GM12878 (cell line): ENCODE measurements around the gene EID1. TPM values are rescaled to one million over a fixed set of nuclear protein-coding genes. Genes with fewer than 3 reads are reported as not detected.

Source experiments
- ATAC-seq: fragments of 200-7000 bp; cut with Tn5 transposase; 3 replicates; pipeline ENCODE4 v1.9.1; 2020; ENCODE audit warnings: mild to moderate bottlenecking, moderate library complexity
- BruUV-seq: library from RNA; stranded (reverse); fragments of 400-500 nt; replicated peaks from 2 replicates; lab custom pipeline; 2021; lab: Mats Ljungman, UMichigan
- CTCF ChIA-PET: fragments of 300-600 bp; sonication (Branson Sonifier 250); formaldehyde crosslinking; extraction: SDS; loops from one replicate; lab custom pipeline; 2021; ENCODE audit warnings: inconsistent platforms; lab: Yijun Ruan, JAX
- POLR2A ChIA-PET: fragments of 350-600 bp; formaldehyde crosslinking; extraction: SDS; loops from one replicate; lab custom pipeline; 2021; ENCODE audit warnings: inconsistent platforms; lab: Charles Lee
- RAD21 ChIA-PET: fragments of 300-600 bp; sonication (Branson Sonifier 250); formaldehyde crosslinking; loops from one replicate; lab custom pipeline; 2023; ENCODE audit warnings: antibody characterized with exemption; ENCODE audit not compliant: unreplicated experiment; lab: Charles Lee
- SMC1A ChIA-PET: fragments of 300-600 bp; sonication (Branson Sonifier 250); formaldehyde crosslinking; loops from one replicate; lab custom pipeline; 2023; ENCODE audit not compliant: unreplicated experiment, uncharacterized antibody; lab: Charles Lee
- DNase-seq: peaks from one replicate; pipeline ENCODE4 v3.0.0-alpha.2; 2011; ENCODE audit warnings: low read depth, low spot score
- FAIRE-seq: peaks from 3 replicates; lab custom pipeline; 2011; peaks lifted over from hg19 to GRCh38; lab: Jason Lieb, UNC
- H2AFZ ChIP-seq: 2 replicates; pipeline ENCODE4 v1.6.0; 2011; ENCODE audit warnings: low read depth, low read length, control low read depth; ENCODE audit not compliant: control insufficient read depth
- H3K27ac ChIP-seq: 2 replicates; pipeline ENCODE4 v1.5.1; 2011; ENCODE audit warnings: control low read depth; ENCODE audit not compliant: control insufficient read depth, insufficient read depth
- H3K27me3 ChIP-seq, 2 experiments: replicated peaks in 1 of 2; 2 replicates each; pipeline versions ENCODE4 v1.6.0 to v1.6.1; 2011; ENCODE audit warnings: low read length in 1 of 2; ENCODE audit not compliant: control insufficient read depth in 2 of 2, insufficient read depth in 2 of 2
- H3K36me3 ChIP-seq, 2 experiments: 2 replicates each; pipeline ENCODE4 v1.5.1; 2011; ENCODE audit warnings: low read length in 1 of 2; ENCODE audit not compliant: control insufficient read depth in 2 of 2, insufficient read depth in 2 of 2
- H3K4me1 ChIP-seq: 2 replicates; pipeline ENCODE4 v1.6.1; 2011; ENCODE audit warnings: mild to moderate bottlenecking, low read length, moderate library complexity, mixed read lengths; ENCODE audit not compliant: control insufficient read depth, insufficient read depth
- H3K4me2 ChIP-seq: 2 replicates; pipeline ENCODE4 v1.6.0; 2011; ENCODE audit warnings: control low read depth; ENCODE audit not compliant: control insufficient read depth, insufficient read depth
- H3K4me3 ChIP-seq: fragments of 200-600 bp; sonication (generic); 2 replicates; pipeline ENCODE4 v1.5.1; 2016
- H3K79me2 ChIP-seq: 2 replicates; pipeline ENCODE4 v1.6.0; 2011; ENCODE audit warnings: low read length; ENCODE audit not compliant: control insufficient read depth, insufficient read depth
- H3K9ac ChIP-seq: 2 replicates; pipeline ENCODE4 v1.8.0; 2011; ENCODE audit warnings: low read length, control low read depth, mixed read lengths; ENCODE audit not compliant: control insufficient read depth, insufficient read depth
- H3K9me3 ChIP-seq: replicated peaks from 3 replicates; pipeline ENCODE4 v1.5.1; 2011; ENCODE audit warnings: mild to moderate bottlenecking, low read length; ENCODE audit not compliant: control insufficient read depth, insufficient read depth
- H4K20me1 ChIP-seq: 2 replicates; pipeline ENCODE4 v1.6.0; 2011; ENCODE audit not compliant: control insufficient read depth, insufficient read depth
- BRCA1 ChIP-seq: IDR thresholded peaks from 2 replicates; pipeline ENCODE4 v1.6.1; 2011; ENCODE audit warnings: low read depth, low read length, improper control_type of control experiment
- CHD2 ChIP-seq: IDR thresholded peaks from 2 replicates; pipeline ENCODE4 v1.6.1; 2011; ENCODE audit warnings: low read depth, low read length, improper control_type of control experiment, borderline replicate concordance
- FOXK2 ChIP-seq: fragments of 450-650 bp; IDR thresholded peaks from 2 replicates; pipeline ENCODE4 v1.6.1; 2017; ENCODE audit warnings: mild to moderate bottlenecking, moderate library complexity
- IKZF1 ChIP-seq: fragments of 450-650 bp; conservative IDR thresholded peaks from 2 replicates; pipeline ENCODE4 v1.6.1; 2017; ENCODE audit warnings: antibody characterized with exemption, mild to moderate bottlenecking
- IKZF2 ChIP-seq, 2 experiments: fragments of 450-650 bp; IDR thresholded peaks; 2 replicates each; pipeline ENCODE4 v1.6.1; 2017; ENCODE audit warnings: mild to moderate bottlenecking in 2 of 2, moderate library complexity in 2 of 2
- IRF3 ChIP-seq: fragments of 450-650 bp; IDR thresholded peaks from 2 replicates; pipeline ENCODE4 v1.6.1; 2014; ENCODE audit warnings: mild to moderate bottlenecking
- MAX ChIP-seq: IDR thresholded peaks from 2 replicates; pipeline ENCODE4 v1.6.1; 2012; ENCODE audit warnings: low read depth, low read length, improper control_type of control experiment
- MEF2B ChIP-seq: fragments of 450-650 bp; IDR thresholded peaks from 2 replicates; pipeline ENCODE4 v1.6.1; 2018; ENCODE audit warnings: mild to moderate bottlenecking, moderate library complexity; ENCODE audit not compliant: partially characterized antibody, poor library complexity, severe bottlenecking
- MYB ChIP-seq: fragments of 150-350 bp; IDR thresholded peaks from 2 replicates; pipeline ENCODE4 v1.6.1; 2014; ENCODE audit warnings: mild to moderate bottlenecking, low read depth, low read length, borderline replicate concordance
- NR2C1 ChIP-seq: fragments of 450-650 bp; IDR thresholded peaks from 2 replicates; pipeline ENCODE4 v1.6.1; 2017; ENCODE audit warnings: antibody characterized with exemption, mild to moderate bottlenecking, moderate library complexity
- NR2F1 ChIP-seq: fragments of 450-650 bp; conservative IDR thresholded peaks from 2 replicates; pipeline ENCODE4 v1.6.1; 2017; ENCODE audit warnings: mild to moderate bottlenecking
- POLR2AphosphoS5 ChIP-seq: IDR thresholded peaks from 2 replicates; pipeline ENCODE4 v1.6.1; 2011; ENCODE audit warnings: mild to moderate bottlenecking, low read length, inconsistent platforms
- RUNX3 ChIP-seq: IDR thresholded peaks from 2 replicates; pipeline ENCODE4 v1.6.1; 2012; ENCODE audit warnings: low read length, inconsistent platforms
- SMARCA5 ChIP-seq: fragments of 450-650 bp; IDR thresholded peaks from 2 replicates; pipeline ENCODE4 v1.6.1; 2017; ENCODE audit warnings: mild to moderate bottlenecking
- TCF3 ChIP-seq: IDR thresholded peaks from 2 replicates; pipeline ENCODE4 v1.6.1; 2012; ENCODE audit warnings: low read depth, mild to moderate bottlenecking, low read length, borderline replicate concordance; ENCODE audit not compliant: insufficient read depth
- ZBTB33 ChIP-seq: fragments of 450-650 bp; IDR thresholded peaks from 2 replicates; pipeline ENCODE4 v1.6.1; 2017; ENCODE audit warnings: mild to moderate bottlenecking
- ZNF217 ChIP-seq: fragments of 450-650 bp; IDR thresholded peaks from 2 replicates; pipeline ENCODE4 v1.6.1; 2017; ENCODE audit warnings: antibody characterized with exemption, mild to moderate bottlenecking
- WGBS: methylation state at CpG from one replicate; pipeline ENCODE4 v1.1.6; 2016; ENCODE audit warnings: low lambda C conversion rate; ENCODE audit not compliant: insufficient replicate concordance, insufficient coverage; ENCODE audit errors: missing lambda C conversion rate; 5-methylcytosine and 5-hydroxymethylcytosine counted together
- in situ Hi-C: fragments of 300-500 bp; cut with MboI; formaldehyde crosslinking; loops from 9 replicates; pipeline ENCODE4 v1.14.3; 2018; ENCODE audit warnings: mixed read lengths
- intact Hi-C: fragments of 100-400 bp; cut with micrococcal nuclease; formaldehyde crosslinking; loops from one replicate; pipeline ENCODE4 v1.14.2; 2022; ENCODE audit not compliant: unreplicated experiment
- polyA plus RNA-seq, 11 experiments: library from polyadenylated mRNA; depleted of rRNA in 4 of 11; unstranded in 6 of 11; stranded (reverse) in 5 of 11; fragments of >200 nt; fragmentation: Nextera tagmentation in 4 of 11; fragmentation: Illumina TruSeq in 1 of 11; extraction: Ambion mirVana in 4 of 11; extraction: Trizol in 1 of 11; gene quantifications; 1 replicate in 1 of 11; 2 replicates in 10 of 11; pipeline versions ENCODE4 v1.2.1 to v1.2.3, GENCODE V29; 2011 to 2016; ENCODE audit warnings: inconsistent platforms in 2 of 11, missing spikeins in 2 of 11, low read depth in 1 of 11
- total RNA-seq, 4 experiments: library from RNA; depleted of rRNA in 3 of 4; stranded (reverse); fragments of >200 nt in 3 of 4; fragmentation: Illumina TruSeq in 1 of 4; extraction: Trizol in 1 of 4; gene quantifications; 2 replicates each; pipeline versions ENCODE4 v1.2.1 to v1.2.3, GENCODE V29; 2013 to 2021

Gene EID1
- total and polyA plus RNA-seq, 10 of the 15 experiments (the other 5 are each of a cell fraction or from before 2014, with no cell fraction given) = 45.6 to 210 (median 124) TPM

GRCh38 chr15:48887144-48887543 is 9.2 kb downstream of the EID1 start:
- SMC1A ChIA-PET = interaction anchor here (1.0 to 3.3 kb wide), 2 partner anchors 9 to 77 kb away, joined by 3 to 11 read pairs; partner anchors contain the start of genes EID1 and SHC4
- Histone ChIP-seq H3K36me3 (no peaks in the 10 kb centered on the region), H2AFZ (no peak overlapping the region), H3K79me2 (no peaks in the 10 kb centered on the region), H4K20me1 (no peaks in the 10 kb centered on the region), H3K4me2 (no peak overlapping the region), H3K4me1 (no peaks in the 10 kb centered on the region), H3K27me3 (no peaks in the 10 kb centered on the region), H3K9me3 (no peaks in the 10 kb centered on the region), H3K9ac (no peak overlapping the region), H3K27ac (no peak overlapping the region), H3K4me3 (no peak overlapping the region)
- BruUV-seq = no TSS peak
- intact Hi-C loops (no loop called here), in situ Hi-C loops (no loop called here)
- ATAC-seq (no peak), DNase-seq (no peak), FAIRE-seq (no peak)
- WGBS = 17% methylated on average over 2 of the region's 2 CpGs
- TF ChIP-seq IKZF1 (no peak), TCF3 (no peak), MAX (no peak), BRCA1 (no peak), FOXK2 (no peak), SMARCA5 (no peak), NR2F1 (no peak), ZBTB33 (no peak), RUNX3 (no peak), IKZF2 (IDR thresholded peaks at IDR 0.05) (no peak), CHD2 (no peak), ZNF217 (no peak), NR2C1 (no peak), MYB (no peak), IRF3 (no peak), MEF2B (no peak), POLR2AphosphoS5 (no peak)
- POLR2A ChIA-PET = interaction anchor here (1.3 kb wide), 1 partner anchor 9 kb away, joined by 5 read pairs; the partner anchor contains the start of gene EID1
- CTCF ChIA-PET = interaction anchor here (1.0 to 4.5 kb wide), 4 partner anchors 9 to 89 kb away, joined by 4 to 21 read pairs (median 7); partner anchors contain the start of genes EID1 and SHC4
- RAD21 ChIA-PET = interaction anchor here (1.9 to 3.9 kb wide), 2 partner anchors 9 to 89 kb away, joined by 7 to 16 read pairs; partner anchors contain the start of gene EID1
